Stimulated activated CD4-positive, alpha-beta T cell treated with anti-CD3 and anti-CD28 coated beads, Interleukin-1b, Interleukin-23, amount 100 ng/mL, for 48 hours (primary cell): ENCODE results near the gene CACNB2.
"Not testable (repeated sequence)": the region's sequence is repeated elsewhere in the genome, so short reads cannot be mapped to it uniquely, and the experiment has no call there.

Experiments used
- DNase-seq: peaks from one replicate; pipeline ENCODE4 v3.0.0-alpha.2; 2020

The CACNB2 gene

GRCh38 chr10:18533896-18534295 is 393.7 kb downstream of the CACNB2 start:
- no peak for DNase-seq

GRCh38 chr10:18539335-18539734 is 399.1 kb downstream of the CACNB2 start:
- DNase-seq: no peak

- no peak for DNase-seq
Measured at GRCh38 chr10:18540195-18540594, 400.0 kb downstream of the CACNB2 start.

DNA sequence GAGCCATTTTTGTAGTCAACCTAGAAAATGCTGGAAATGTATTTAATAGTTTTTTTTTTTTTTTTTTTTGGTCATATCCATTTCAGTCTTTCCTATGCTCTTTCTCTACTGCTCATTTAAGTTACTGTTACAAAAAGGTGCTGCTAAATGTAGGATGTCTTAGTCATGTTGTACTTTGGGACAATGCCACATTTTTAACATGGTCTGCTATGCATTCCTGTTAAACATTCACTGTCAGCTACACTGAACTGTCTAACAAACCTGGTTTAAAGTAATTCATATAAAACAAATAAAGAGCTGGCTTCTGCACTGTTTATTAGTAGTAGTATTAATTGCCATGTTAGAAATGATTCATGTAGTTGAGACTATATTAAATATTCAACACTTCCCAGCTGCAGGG is 402.6 kb downstream of the CACNB2 start:
- DNase-seq: no peak

DNA sequence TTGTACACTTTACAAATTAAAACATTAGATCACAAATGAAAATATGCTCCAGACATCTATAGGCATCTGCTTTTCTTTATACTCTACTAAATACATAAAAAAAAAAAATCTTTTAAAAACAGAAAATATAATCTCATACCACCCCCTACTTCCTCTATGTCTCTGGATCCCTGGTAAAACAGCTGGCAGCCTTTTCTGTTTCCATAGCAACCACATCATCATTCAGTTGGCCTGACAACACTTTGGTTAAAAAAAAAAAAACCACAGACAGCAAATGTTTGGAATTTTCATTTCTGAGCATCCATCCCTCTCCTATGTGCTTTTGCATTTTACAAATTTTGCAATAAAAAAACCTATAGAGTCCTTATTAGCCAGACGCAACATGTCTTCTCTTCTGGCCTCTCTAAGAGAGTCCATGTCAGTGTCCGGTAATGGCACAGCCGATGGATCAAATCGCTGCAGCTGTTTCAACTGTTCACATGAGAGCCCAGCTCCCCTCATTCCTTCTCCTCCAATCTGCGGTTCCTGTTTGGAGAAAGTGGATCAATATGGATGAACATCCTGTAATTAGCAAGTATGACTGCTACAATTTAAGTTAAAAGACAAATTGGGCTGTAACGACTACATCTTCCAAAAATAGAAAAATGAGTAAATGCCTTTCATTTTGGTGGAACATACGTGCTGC is 405.5 kb downstream of the CACNB2 start:
- DNase-seq: no peak

DNA sequence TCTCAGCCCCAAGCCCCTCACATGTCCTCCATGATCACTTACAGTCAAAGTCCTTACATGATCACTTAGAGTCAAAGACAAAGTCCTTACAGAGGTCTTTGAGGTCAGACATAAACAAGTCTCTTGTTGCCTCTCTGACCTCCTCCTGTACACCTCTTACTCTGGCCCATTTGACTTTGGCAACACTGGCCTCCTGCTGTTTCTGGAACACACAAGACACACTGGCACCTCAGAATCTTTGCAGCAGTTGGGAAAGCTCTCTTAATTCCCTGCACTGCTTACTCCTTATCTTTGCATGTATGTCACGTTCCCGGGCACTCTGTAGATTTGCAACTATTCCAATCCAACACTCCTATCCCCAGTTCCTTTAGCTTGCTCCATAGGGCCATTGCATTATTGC is 408.9 kb downstream of the CACNB2 start:
- no peak for DNase-seq

GRCh38 chr10:18551473-18551872 is 411.2 kb downstream of the CACNB2 start:
- DNase-seq: no peak

DNA sequence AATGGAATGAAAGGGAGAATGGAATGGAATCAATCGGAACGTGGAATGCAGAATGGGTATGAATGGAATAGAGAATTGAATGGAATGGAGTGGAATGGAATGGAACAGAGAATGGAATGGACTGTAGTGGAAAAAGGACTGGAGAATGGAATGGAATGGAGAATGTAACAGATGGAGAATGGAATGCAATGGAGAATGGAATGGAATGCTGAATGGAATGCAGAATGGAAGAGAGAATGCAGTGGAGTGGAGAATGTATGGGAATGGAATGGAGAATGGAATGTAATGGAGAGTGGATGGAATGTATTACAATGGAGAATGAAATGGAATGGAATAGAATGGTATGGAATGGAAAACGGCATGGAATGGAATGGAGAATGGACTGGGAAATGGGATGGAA is 414.3 kb downstream of the CACNB2 start:
- no peak for DNase-seq

DNA sequence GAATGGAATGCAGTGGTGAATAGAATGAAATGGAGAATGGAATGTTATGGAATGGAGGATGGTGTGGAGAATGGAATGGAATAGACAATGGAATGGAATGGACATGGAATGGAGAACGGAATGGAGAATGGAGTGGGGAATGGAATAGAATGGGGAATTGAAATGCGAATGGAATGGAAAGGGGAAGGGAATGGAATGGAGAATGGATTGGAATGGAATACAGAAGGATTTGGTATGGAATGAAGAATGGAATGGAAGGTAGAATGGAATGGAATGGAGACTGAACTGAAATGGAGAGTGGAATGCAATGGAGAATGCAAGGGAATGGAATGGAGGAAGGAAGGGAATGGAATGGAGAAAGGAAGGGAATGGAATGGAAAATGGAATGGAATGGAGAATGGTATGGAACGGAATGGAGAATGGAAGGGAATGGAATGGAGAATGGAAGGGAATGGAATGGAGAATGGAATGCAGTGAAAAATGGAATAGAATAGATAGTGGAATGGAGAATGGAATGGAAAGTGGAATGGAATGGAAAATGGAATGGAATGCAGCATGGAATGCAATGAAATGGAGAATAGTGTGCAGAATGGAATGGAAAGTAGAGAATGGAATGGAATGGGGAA is 416.4 kb downstream of the CACNB2 start:
- DNase-seq: no peak

DNA sequence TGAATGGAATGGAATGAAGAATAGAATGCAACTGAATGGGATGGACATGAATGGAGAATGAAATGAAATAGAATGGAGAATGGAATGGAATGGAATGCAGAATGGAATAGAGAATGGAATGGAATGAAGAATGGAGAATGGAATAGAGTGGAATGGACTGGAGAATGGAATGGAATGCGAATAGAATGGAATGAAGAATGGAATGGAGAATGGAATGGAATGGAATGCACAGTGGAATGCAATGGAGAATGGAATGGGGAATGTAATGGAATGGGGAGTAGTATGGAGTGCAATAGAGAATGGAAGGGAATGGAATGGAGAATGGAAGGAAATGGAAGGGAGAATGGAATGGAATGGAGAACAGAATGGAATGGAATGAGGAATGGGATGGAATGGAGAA is 417.7 kb downstream of the CACNB2 start:
- no peak for DNase-seq

- DNase-seq: no peak
Measured at GRCh38 chr10:18561861-18562551, 421.8 kb downstream of the CACNB2 start.

DNA sequence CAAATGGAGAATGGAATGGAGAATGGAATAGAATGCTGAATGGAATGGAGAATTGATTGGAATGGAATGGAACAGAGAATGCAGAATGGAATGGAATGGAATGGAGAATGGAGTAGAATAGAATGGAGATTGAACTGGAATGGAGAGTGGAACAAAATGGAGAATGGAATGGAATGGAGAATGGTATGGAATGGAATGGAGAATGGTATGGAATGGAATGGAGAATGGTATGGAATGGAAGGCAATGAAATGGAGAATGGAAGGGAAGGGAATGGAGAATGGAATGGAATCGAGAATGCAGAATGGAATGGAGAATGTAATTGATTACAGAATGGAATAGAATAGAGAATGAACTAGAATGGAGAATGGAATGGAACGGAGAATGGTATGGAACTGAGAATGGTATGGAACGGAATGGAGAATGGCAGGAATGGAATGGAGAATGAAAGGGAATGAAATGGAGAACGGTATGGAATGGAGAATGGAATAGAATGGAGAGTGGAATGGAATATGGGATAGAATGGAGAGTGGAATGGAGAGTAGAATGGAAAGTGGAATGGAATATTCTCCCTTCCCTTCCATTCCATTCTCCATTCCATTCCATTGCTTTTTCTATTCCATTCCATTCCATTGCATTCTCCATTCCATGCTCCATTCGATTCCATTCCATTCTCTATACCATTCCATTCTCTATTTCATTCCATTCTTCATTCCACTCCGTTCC is 422.9 kb downstream of the CACNB2 start:
- DNase-seq: no peak

DNA sequence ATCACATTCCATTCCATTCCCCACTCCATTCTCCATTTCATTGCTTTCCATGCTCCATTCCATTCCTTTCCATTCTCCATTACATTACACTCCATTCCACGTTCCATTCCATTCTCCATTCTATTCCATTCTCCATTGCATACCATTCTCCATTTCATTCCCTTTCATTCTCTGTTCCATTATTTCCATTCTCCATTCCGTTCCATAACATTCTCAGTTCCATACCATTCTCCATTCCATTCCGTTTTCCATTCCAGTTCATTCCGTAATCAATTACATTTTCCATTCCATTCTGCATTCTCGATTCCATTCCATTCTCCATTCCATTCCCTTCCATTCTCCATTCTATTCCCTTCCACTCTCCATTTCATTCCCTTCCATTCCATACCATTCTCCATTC is 424.8 kb downstream of the CACNB2 start:
- DNase-seq: no peak

DNA sequence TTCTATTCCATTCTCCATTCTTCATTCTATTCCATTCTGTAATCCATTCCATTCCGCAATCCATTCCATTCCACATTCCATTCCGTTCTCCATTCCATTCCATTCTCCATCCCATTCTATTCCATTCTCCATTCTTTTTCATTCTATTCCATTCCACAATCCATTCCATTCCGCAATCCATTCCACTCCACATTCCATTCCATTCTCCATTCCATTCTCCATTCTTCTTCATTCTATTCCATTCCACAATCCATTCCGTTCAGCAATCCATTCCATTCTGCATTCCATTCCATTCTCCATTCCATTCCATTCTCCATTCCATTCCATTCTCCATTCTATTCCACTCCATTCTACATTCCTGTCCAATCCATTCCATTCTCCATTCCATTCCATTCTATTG is 426.0 kb downstream of the CACNB2 start:
- no peak for DNase-seq

DNA sequence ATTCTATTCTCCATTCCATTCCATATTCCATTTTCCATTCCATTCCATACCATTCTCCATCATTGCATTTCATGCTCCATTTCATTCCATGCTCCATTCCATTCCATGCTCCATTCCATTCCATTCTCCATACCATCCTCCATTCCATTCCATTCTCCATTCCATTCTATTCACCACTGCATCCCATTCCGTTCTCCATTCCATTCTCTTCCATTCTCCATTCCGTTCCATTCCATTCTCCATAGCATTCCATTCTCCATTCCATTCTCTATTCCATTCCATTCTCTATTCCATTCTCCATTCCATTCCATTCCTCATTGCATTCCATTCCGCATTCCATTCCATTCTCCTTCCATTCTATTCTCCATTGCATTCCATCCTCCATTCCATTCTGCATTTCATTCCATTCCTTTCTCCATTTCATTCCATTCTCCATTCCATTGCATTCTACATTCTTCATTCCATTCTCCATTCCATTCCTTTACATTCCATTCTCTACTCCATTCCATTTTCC is 427.2 kb downstream of the CACNB2 start:
- DNase-seq: no peak

DNA sequence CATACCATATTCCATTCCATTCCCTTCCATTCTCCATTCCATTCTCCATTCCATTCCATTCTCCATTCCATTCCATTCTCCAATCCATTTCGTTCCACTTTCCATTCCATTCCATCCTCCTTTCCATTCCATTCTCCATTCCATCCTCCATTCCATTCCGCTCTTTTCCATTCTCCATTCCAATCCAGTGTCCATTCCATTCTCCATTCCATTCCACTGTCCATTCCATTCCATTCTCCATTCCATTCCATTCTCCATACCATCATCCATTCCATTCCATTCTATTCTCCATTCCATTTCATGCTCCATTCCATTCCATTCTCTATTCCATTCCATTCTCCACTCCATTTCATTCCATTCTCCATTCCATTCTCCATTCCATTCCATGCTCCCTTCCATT is 430.2 kb downstream of the CACNB2 start:
- not testable (repeated sequence) for DNase-seq

DNA sequence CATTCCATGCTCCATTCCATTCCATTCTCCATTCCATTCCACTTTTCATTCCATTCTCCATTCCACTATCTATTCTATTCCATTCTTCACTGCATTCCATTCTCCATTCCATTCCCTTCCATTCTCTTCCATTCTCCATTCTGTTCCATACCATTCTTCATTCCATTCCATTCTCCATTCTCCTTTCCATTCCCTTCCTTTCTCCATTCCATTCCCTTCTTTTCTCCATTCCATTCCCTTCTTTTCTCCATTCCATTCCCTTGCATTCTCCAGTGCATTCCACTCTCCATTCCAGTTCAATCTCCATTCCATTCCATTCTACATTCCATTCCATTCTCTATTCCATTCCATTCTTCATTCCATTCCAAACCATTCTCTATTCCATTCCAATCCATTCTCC is 430.9 kb downstream of the CACNB2 start:
- DNase-seq: no peak

GRCh38 chr10:18571780-18572179 is 431.6 kb downstream of the CACNB2 start:
- DNase-seq: no peak

GRCh38 chr10:18572959-18573561 is 432.8 kb downstream of the CACNB2 start:
- DNase-seq: no peak

DNA sequence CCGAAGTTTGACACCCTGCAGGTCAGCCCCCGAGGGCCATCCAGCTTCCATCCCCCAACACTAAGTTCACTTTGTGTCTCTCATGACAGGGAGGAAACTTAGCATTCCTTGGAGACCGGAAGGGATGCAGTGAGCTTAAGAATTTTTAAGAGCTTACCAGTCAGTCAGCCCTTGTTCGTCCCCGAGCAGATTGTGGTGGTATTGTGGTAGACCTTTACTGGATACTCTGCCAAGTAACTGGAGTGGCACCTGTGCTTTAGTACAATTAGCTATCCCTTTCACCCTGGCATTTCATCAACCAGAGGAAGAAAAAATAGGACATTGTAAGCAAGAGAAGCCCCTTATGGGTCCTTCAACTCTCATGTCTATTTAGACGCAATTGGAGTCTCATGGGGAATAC is 436.4 kb downstream of the CACNB2 start:
- no peak for DNase-seq

- no peak for DNase-seq
Measured at GRCh38 chr10:18577823-18578685, 437.8 kb downstream of the CACNB2 start.

- DNase-seq: no peak
Measured at GRCh38 chr10:18582803-18583202, 442.6 kb downstream of the CACNB2 start.
